Endothelial cell (in vitro differentiated cells): ENCODE results near the gene RBM33. TPM values are rescaled to one million over a fixed set of nuclear protein-coding genes. Genes with fewer than 3 reads are reported as not detected.

Experiments used
- DNase-seq: peaks from one replicate; pipeline ENCODE4 v3.0.0; 2021; ENCODE audit warnings: low spot score
- H3K27ac Mint-ChIP-seq: one replicate; pipeline ENCODE4 v1.8.0; 2021; ENCODE audit warnings: mixed read lengths, inconsistent platforms; ENCODE audit not compliant: unreplicated experiment
- H3K27me3 Mint-ChIP-seq: one replicate; pipeline ENCODE4 v1.8.0; 2021; ENCODE audit warnings: mild to moderate bottlenecking, moderate library complexity, mixed read lengths, inconsistent platforms; ENCODE audit not compliant: unreplicated experiment
- H3K36me3 Mint-ChIP-seq: one replicate; pipeline ENCODE4 v1.8.0; 2021; ENCODE audit warnings: mild to moderate bottlenecking, low read depth, mixed read lengths, inconsistent platforms; ENCODE audit not compliant: unreplicated experiment
- H3K4me1 Mint-ChIP-seq: one replicate; pipeline ENCODE4 v1.8.0; 2021; ENCODE audit warnings: mild to moderate bottlenecking, mixed read lengths, inconsistent platforms; ENCODE audit not compliant: unreplicated experiment
- H3K4me3 Mint-ChIP-seq: one replicate; pipeline ENCODE4 v1.8.0; 2021; ENCODE audit warnings: mild to moderate bottlenecking, mixed read lengths, inconsistent platforms; ENCODE audit not compliant: unreplicated experiment
- H3K9me3 Mint-ChIP-seq: one replicate; pipeline ENCODE4 v1.8.0; 2021; ENCODE audit warnings: mixed read lengths, inconsistent platforms; ENCODE audit not compliant: unreplicated experiment
- total RNA-seq: library from RNA; stranded (reverse); fragmentation: NEBNext Ultra II Directional; extraction: Animal tissue kit (Norgen Biotek cat#: 25700); gene quantifications from one replicate; pipeline ENCODE4 v1.2.1, GENCODE V29; 2021; ENCODE audit not compliant: unreplicated experiment
- TF ChIP-seq, protein P1 (sequence below): fragments of 200-600 bp; sonication (generic); IDR thresholded peaks from one replicate; pipeline ENCODE4 v1.5.0; 2021; ENCODE audit warnings: antibody characterized with exemption; ENCODE audit not compliant: unreplicated experiment

RBM33 gene
- total RNA-seq, 1 donor from 2014 or later: 65.3 TPM

- Mint-ChIP-seq H3K9me3 (no peaks in the 10 kb centered on the region), H3K4me1 (peaks cover 21% of the 10 kb centered on the region), H3K27me3 (peaks cover 4% of the 10 kb centered on the region), H3K4me3 (peak overlapping the region; percentile 24), H3K36me3 (peaks cover 18% of the 10 kb centered on the region), H3K27ac (no peak overlapping the region)
- TF ChIP-seq, protein P1, sequence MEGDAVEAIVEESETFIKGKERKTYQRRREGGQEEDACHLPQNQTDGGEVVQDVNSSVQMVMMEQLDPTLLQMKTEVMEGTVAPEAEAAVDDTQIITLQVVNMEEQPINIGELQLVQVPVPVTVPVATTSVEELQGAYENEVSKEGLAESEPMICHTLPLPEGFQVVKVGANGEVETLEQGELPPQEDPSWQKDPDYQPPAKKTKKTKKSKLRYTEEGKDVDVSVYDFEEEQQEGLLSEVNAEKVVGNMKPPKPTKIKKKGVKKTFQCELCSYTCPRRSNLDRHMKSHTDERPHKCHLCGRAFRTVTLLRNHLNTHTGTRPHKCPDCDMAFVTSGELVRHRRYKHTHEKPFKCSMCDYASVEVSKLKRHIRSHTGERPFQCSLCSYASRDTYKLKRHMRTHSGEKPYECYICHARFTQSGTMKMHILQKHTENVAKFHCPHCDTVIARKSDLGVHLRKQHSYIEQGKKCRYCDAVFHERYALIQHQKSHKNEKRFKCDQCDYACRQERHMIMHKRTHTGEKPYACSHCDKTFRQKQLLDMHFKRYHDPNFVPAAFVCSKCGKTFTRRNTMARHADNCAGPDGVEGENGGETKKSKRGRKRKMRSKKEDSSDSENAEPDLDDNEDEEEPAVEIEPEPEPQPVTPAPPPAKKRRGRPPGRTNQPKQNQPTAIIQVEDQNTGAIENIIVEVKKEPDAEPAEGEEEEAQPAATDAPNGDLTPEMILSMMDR: no peak
- DNase-seq: no peak
Measured at GRCh38 chr7:155648752-155649339, 4.4 kb downstream of the RBM33 start.

DNA sequence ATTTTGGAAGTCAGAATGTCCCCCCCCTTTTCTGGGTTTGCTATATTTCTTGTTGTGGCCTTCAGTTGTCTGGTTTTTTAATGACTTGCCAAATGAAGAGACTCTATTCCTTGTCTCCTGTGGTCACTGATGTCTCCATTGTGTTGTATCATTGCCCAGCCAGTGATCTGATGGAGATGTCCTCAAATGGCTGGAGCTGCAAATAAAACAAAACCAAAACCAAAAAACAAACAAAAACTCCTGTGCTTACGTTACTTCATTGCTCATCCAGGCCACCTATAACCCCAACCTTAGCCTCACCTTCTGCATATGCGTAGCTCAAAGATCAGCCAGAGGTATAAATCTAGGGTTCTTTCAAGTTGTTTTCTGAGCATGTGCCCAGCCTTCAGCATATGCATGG lies 5.1 kb downstream of the RBM33 start:
- DNase-seq: no peak
- Mint-ChIP-seq H3K27me3 (peaks cover 4% of the 10 kb centered on the region), H3K4me1 (peaks cover 21% of the 10 kb centered on the region), H3K4me3 (no peak overlapping the region), H3K27ac (no peak overlapping the region), H3K9me3 (no peaks in the 10 kb centered on the region), H3K36me3 (peaks cover 18% of the 10 kb centered on the region)
- TF ChIP-seq, protein P1: no peak

- Mint-ChIP-seq H3K36me3 (peaks cover 15% of the 10 kb centered on the region), H3K27me3 (no peaks in the 10 kb centered on the region), H3K9me3 (no peaks in the 10 kb centered on the region), H3K4me1 (peaks cover 3% of the 10 kb centered on the region), H3K27ac (no peak overlapping the region), H3K4me3 (no peak overlapping the region)
- TF ChIP-seq, protein P1: no peak
- DNase-seq: no peak
Measured at GRCh38 chr7:155652156-155653114, 8.0 kb downstream of the RBM33 start.

GRCh38 chr7:155653803-155654202 lies 9.3 kb downstream of the RBM33 start:
- no peak for DNase-seq
- Mint-ChIP-seq H3K4me3 (no peak overlapping the region), H3K27ac (no peak overlapping the region), H3K4me1 (peaks cover 3% of the 10 kb centered on the region), H3K27me3 (no peaks in the 10 kb centered on the region), H3K36me3 (peaks cover 4% of the 10 kb centered on the region), H3K9me3 (no peaks in the 10 kb centered on the region)
- TF ChIP-seq, protein P1: no peak

DNA sequence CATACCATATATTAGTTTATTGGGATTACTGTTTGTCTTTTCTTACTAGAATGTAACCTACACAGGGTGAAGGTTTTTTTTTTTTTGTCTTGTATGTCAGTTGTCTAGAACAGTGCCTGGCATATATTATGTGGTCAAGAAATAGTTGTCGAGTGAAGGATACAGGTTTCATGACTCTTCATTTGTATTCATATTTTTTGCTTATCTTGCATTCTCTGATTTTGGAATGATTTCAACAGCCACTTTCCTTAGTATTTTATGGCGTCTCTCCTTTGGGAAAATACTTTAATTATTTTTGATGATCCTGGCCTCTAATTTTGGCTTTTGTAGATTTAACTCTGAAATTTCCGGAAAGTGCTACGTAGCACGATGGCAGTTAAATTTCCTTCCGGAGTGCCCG lies 12.4 kb downstream of the RBM33 start:
- peaks cover under 1% of the 10 kb centered on the region for H3K4me1 Mint-ChIP-seq
- no peak for DNase-seq
- no peak overlapping the region for H3K4me3 Mint-ChIP-seq
- H3K27ac Mint-ChIP-seq: no peak overlapping the region
- TF ChIP-seq, protein P1: no peak
- no peaks in the 10 kb centered on the region for H3K27me3 Mint-ChIP-seq
- no peaks in the 10 kb centered on the region for H3K9me3 Mint-ChIP-seq
- H3K36me3 Mint-ChIP-seq: no peaks in the 10 kb centered on the region
